ENCODE measurements around the gene HSD17B3. TPM values are rescaled to one million over a fixed set of nuclear protein-coding genes. Genes with fewer than 3 reads are reported as not detected.
"Not testable (repeated sequence)": the region's sequence is repeated elsewhere in the genome, so short reads cannot be mapped to it uniquely, and the experiment has no call there.

Gene HSD17B3
- total RNA-seq, 1 donor from 2014 or later, result not detected

DNA sequence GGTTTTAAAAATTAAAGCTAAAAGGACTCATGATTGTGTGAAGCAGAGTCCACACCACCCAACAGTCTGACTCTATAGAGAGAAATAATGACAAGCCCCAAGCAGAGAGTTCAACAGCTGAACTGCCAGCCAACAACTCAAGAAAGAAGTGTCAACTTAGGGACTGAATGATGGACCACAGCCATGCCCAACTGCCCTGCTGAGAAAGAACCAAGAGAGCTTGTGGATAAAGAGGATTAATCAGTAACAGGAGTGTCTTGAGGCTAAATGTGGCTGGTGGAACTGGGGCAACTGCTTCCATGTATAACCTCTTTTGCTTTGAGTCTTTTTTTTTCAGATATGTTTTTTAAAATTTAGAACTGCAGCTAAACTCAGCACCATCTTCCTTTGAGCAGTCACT lies 109.3 kb downstream of the HSD17B3 start:
- no peak for ATAC-seq

DNA sequence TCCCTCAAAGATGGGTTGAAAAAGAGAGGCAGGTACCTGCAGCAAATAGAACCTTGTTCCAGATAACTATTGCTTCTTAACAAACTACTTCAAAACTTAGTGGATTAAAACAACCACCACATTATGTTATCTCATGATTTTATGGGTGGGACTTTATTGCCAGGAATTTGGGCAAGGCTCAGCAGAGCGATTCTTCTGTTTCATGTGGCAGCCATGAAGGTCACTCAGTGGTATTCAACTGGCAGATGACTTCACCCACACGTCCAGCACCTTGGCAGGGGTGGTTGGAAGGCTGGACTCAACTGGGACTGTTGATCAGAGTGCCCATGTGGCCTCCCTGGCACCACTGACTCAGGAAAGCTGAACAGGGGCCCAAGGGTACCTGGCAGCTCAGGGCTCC lies 112.0 kb downstream of the HSD17B3 start:
- no peak for ATAC-seq

DNA sequence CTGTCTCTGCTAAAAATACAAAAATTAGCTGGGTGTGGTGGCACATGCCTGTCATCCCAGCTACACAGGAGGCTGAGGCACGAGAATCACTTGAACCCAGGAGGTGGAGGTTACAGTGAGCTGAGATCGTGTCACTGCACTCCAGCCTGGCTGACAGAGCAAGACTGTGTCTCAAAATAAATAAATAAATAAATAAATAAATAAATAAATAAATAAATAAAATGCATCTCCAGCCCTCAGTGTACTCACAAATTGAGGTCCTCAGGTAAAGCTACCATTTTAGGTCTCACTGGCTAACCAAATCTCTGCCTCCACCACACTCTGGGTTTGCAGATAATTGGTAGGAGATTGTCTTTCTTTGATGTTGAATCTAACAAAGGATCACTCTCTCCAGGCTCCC lies 112.4 kb downstream of the HSD17B3 start:
- ATAC-seq, result not testable (repeated sequence)

DNA sequence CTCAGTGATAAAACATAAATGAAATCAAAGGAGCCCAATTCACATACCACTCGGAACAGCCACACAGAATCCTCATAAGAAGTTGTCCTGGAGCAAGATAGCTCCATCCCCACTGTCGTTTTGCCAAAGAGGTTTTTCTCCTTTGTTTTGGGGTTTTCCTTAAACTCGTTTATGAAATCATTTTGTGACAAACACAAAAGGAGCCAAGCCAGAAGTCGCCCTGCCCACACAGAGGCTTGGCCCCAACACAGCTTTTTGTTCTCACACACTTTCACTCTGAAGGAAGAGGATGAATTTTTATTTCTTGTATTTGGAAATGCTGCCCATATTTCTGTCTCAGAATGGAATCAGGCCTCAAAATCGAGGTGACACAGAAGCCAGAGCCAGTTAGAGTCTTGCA lies 113.4 kb downstream of the HSD17B3 start:
- no peak for ATAC-seq

DNA sequence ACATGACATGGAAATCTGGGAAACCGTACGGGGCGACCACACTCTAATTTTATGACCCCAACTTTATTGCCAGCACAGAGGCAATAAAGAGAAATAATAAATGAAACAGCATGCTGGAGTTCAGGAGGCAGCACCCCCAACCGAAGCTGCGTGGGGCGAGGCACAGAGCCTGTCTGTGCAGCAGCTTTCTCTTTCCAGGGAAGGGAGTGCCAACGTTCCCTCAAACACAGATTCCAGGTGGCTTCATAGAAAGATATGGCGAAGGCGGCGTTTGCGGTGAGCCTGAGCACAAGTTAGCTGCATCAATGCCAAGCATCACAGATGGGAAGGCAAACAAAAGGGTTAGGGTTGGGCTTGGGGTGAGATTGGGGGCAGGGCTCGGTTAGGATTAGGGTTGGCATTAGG lies 114.8 kb downstream of the HSD17B3 start:
- peak; percentile 70 for ATAC-seq

DNA sequence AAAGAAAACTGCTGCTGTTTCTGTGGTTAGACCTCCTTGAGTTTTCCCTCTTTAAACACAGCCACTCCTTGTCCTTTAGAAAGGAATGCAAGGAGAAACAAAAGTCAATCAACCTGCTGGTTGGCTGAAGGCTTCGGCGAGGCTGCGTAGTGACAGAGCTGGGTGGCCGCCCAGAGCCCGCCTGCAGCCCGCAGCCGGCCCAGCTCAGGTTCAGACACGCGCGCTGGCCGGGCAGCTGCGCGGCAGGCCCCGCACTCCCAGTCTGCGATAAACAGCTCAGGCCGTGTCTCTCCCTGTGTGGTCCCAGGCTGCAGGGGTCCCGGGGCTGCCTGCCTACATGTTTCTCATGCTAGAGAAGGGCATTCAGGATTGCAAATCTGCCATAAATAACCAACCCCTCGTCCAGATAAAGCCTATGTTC lies 115.4 kb downstream of the HSD17B3 start:
- peak; percentile 84 for ATAC-seq

DNA sequence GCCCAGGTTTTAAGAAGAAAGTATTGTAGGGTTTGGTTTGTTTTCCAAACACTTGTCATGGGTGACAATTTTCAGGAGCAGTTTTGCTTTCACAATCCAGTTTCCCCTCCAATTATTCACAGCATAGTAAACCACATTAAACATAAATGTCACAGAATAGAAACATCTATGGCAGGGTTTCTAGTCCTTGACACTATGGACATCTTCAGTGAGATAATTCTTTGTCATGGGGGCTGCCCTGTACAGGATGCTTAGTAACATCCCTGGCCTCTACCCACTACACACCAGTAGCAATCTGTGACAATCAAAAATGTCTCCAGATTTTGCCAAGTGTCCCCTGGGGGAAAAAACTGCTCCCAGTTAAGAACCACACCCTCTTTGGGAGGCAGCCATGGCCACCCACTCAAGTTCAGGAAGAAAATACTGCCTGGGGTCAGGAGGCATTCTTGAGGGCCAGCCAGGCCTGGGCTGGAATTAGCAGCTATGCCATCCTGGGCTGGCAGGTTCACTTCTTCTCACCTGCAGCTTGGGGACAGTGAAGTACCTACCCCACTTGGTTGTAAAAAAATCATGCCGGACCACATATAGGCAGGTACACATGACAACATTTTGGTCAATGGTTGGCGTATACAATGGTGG lies 116.3 kb downstream of the HSD17B3 start:
- ATAC-seq, result no peak

Other genes with a start within 250 kb of the HSD17B3 start
- 14.9 TPM for gene SLC35D2, start 81.5 kb upstream of the HSD17B3 start, total RNA-seq
- 2.8 TPM for gene ZNF367, start 116.2 kb upstream of the HSD17B3 start, total RNA-seq
- 1.2 TPM for gene HABP4, start 148.0 kb upstream of the HSD17B3 start, total RNA-seq

Measured in esophagus mucosa (tissue), 1 donor.